Gastrocnemius medialis (tissue), 4 donors: ENCODE results near the gene GAREM1.

Source experiments
- CTCF ChIP-seq, 5 experiments: fragments of 450-650 bp in 3 of 5; fragments of 200-600 bp in 2 of 5; sonication (generic) in 2 of 5; IDR thresholded peaks in 4 of 5; conservative IDR thresholded peaks in 1 of 5; 1 replicate in 4 of 5; 2 replicates in 1 of 5; pipeline ENCODE4 v1.5.1; 2016 to 2019; ENCODE audit warnings: antibody characterized with exemption in 5 of 5, mild to moderate bottlenecking in 3 of 5, moderate library complexity in 3 of 5
- POLR2A ChIP-seq, 2 donors: fragments of 450-650 bp; IDR thresholded peaks; one replicate each; pipeline ENCODE4 v1.6.1; 2017; ENCODE audit warnings: antibody characterized with exemption in 2 of 2, mild to moderate bottlenecking in 2 of 2, moderate library complexity in 2 of 2

GRCh38 chr18:32420084-32420750, 50.5 kb downstream of the GAREM1 start:
- TF ChIP-seq CTCF (IDR thresholded peaks at IDR 0.05 in 4 of 5, conservative IDR thresholded peaks at IDR 0.05 in 1 of 5) (no peak), POLR2A (IDR thresholded peaks at IDR 0.05) (no peak)
